Stimulated activated naive CD8-positive, alpha-beta T cell treated with anti-CD3 and anti-CD28 coated beads, Interleukin-15, amount 100 ng/mL, for 72 hours (primary cell): ENCODE data around the gene TPGS2.

ENCODE experiments used
- ATAC-seq: fragments of 150-1000 bp; cut with Tn5 transposase; 2 replicates; pipeline ENCODE4 v1.10.0; 2021; ENCODE audit warnings: mild to moderate bottlenecking, moderate library complexity
- DNase-seq, 2 donors: peaks; one replicate each; pipeline ENCODE4 v3.0.0; 2021 to 2022
- H3K27ac Mint-ChIP-seq, 2 donors: one replicate each; pipeline ENCODE4 v1.8.0; 2022; ENCODE audit warnings: mild to moderate bottlenecking in 2 of 2, mixed read lengths in 2 of 2, moderate library complexity in 2 of 2
- H3K27me3 Mint-ChIP-seq: one replicate; pipeline ENCODE4 v1.8.0; 2022; ENCODE audit warnings: mixed read lengths
- H3K4me1 Mint-ChIP-seq: one replicate; pipeline ENCODE4 v1.8.0; 2022; ENCODE audit warnings: mild to moderate bottlenecking, mixed read lengths
- H3K4me3 Mint-ChIP-seq, 2 donors: one replicate each; pipeline ENCODE4 v1.8.0; 2022; ENCODE audit warnings: mild to moderate bottlenecking in 2 of 2, mixed read lengths in 2 of 2, moderate library complexity in 1 of 2
- H3K9me3 Mint-ChIP-seq, 2 donors: one replicate each; pipeline ENCODE4 v1.8.0; 2022; ENCODE audit warnings: mixed read lengths in 2 of 2

Gene TPGS2

DNA sequence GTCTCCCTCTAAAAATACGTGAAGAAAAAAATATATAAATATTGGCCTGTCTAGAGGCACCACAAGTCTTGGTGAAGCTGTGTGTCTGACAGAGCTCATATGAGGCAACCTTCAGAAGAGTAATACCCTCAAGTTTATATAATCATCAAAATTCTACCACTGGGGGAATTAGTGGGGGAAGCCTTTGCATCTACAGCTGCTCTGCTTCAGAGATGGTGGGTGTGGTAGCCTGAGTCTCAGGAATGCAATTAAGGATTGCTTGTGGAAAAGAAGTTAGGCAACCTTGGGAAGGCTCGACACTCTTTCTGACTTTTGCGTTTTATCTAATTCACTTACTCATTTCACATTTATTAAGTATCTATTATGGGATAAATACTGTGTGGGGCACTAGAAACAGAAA lies 17.4 kb downstream of the TPGS2 start:
- Mint-ChIP-seq H3K27me3 (no peaks in the 10 kb centered on the region), H3K9me3 (no peaks in the 10 kb centered on the region), H3K27ac (peak overlapping the region in 1 of 2 donors; percentile 27), H3K4me3 (no peak overlapping the region), H3K4me1 (peaks cover 6% of the 10 kb centered on the region)
- no peak for DNase-seq
- ATAC-seq = no peak

DNA sequence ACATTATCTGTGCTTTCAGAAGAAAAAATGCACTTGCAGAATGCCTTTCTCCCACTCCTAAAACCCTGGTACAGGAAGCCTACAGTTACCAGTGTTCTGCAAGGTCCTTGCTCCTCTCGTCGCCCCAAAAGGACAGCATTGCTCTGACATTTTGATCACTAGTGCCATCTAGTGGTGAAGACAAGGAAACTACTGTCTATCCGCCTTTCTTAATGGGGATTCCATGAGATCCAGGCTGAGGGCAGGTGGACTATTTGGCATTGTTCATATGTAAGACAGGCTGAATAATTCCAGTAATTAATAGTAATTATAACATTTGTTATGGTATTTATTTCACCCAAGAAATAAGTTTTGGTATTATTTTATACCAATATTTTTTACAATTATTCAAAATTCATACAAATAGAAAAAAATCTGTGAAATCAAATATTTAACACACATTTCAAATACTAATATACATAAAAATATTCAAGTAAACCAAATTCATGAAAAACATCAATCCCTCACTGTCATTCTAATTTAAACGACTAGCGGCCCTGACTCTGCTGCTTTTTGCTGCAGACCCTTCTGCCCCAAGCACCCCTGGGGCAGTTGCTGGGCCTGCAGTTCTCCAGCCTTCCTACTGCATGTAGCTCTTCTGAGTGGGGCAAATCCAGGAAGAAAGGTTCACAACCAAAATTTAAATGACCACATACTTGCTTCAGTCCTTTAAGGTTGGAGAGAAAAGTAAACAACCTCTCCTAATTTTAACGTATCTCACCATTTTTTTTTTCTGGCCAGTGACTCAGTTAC lies 19.0 kb downstream of the TPGS2 start:
- ATAC-seq (peak; percentile 82), DNase-seq (peak; percentile 19 to 20)
- Mint-ChIP-seq H3K4me3 (no peak overlapping the region), H3K27me3 (no peaks in the 10 kb centered on the region), H3K4me1 (peaks cover 6% of the 10 kb centered on the region), H3K27ac (peak overlapping the region in 1 of 2 donors; percentile 48), H3K9me3 (no peaks in the 10 kb centered on the region)

DNA sequence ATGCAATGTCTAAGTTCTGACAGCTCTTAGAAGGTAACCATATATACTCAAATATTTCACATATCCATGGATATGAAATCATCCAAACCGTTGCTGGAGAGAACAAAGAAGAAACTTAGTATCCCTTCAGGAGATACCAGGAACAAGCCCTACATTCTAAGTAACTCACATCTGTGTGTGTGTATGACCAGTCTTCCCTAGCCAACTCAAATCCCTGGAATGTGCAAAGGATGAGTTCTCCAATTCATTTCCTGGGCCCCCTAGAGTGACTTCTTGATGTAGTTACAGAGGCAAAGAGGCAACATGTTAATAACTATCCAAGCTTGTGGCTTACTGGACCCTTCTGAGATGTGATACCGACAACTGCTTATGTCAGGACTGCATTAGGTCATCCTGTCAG lies 20.1 kb downstream of the TPGS2 start:
- H3K4me3 Mint-ChIP-seq = no peak overlapping the region
- no peaks in the 10 kb centered on the region for H3K9me3 Mint-ChIP-seq
- ATAC-seq (no peak), DNase-seq (no peak)
- peaks cover 4% of the 10 kb centered on the region for H3K4me1 Mint-ChIP-seq
- H3K27me3 Mint-ChIP-seq = no peaks in the 10 kb centered on the region
- no peak overlapping the region for H3K27ac Mint-ChIP-seq

DNA sequence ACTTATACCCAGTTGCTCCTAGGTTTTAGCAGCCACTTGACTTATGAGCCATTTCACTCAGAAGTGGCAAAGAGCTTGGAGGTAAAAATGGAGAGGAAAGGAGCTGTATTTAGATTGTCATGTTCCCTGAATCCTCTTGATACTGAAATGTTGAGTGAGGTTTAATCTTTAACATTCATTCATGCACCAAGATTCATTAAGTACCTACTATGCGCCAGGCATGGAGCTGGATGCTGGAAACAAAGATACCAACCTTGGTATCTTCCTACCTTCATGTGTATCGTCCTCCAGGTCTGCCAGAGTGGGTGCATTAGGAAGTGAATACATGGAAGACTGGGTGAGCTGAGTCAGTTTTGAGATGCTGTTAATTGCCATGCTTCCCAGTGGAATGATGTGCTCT lies 23.7 kb downstream of the TPGS2 start:
- no peak overlapping the region for H3K4me3 Mint-ChIP-seq
- ATAC-seq = no peak

DNA sequence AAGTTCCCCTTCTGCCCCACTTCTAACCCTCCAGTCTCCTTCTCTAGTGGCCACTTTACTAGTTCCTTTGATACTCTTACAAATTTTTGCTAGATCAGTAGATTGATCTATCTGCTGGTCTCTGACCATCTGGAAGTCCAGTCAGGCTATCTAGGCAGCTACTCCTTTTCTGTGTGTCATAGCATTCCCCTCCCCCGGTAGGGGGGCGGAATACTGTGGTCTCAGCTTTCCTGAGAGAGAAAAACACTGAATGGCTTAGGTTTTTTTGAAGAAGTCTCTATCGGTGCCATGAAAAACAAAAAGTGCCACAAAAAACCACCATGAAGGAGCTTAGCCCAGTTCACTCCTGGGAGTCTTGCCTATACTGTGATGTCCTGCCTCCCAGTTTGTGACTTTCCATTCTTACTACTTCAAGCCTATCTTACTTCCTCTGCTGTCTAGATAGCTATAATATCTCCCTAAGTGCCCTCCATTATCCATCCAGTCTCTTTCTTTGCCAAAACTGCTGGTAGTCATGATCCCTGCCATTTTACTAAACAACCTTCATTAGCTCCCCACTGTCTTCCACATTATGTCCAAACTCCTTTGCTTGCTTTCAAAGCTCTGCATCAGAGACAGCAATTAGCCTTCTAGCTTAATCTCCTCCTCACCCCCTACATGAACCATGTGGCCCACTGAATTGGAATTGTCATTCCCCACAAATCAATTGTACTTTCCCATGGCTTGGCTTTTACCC lies 29.9 kb downstream of the TPGS2 start:
- H3K27ac Mint-ChIP-seq = peak overlapping the region in 1 of 2 donors; percentile 9
- no peak overlapping the region for H3K4me3 Mint-ChIP-seq
- ATAC-seq = no peak

More for the DNA sequence above, 23.7 kb downstream of the TPGS2 start:
- no peak overlapping the region for H3K27ac Mint-ChIP-seq
- no peaks in the 10 kb centered on the region for H3K4me1 Mint-ChIP-seq
- DNase-seq = no peak
- H3K27me3 Mint-ChIP-seq = no peaks in the 10 kb centered on the region
- H3K9me3 Mint-ChIP-seq = no peaks in the 10 kb centered on the region

DNA sequence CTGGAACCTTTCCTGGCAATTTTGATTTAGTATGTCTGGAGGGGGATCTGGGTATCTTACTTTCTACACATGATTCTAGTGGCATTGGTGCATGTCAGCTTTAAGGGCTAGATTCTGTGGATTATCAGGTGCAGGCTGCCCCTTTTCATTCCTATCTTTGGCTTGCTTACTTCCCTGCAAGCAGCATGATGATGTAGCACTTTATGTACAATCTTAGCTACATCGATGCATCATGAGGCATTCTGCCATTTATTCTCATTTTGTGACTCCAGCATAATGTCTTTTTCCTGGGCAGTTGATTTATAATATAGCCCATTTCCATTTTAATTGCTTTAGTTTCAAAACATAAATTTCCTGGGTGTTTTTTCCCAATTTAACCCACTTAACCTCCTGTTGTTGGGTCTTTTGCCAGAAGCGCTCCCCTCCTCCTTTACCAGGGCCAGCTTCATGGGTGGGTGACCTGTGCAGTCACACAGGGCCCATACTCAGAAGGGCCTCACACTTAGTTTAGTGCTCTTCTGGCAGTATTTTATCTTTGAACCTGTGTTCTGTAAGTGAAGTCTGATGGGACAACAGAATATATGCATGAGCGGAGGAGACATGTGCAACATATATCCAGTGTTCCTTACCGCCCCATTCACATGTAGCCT lies 36.0 kb downstream of the TPGS2 start:
- ATAC-seq = no peak
- no peak overlapping the region for H3K27ac Mint-ChIP-seq
- H3K27me3 Mint-ChIP-seq = no peaks in the 10 kb centered on the region
- no peaks in the 10 kb centered on the region for H3K4me1 Mint-ChIP-seq
- H3K9me3 Mint-ChIP-seq = peaks cover 8 to 22% of the 10 kb centered on the region in 2 donors
- DNase-seq = no peak
- no peak overlapping the region for H3K4me3 Mint-ChIP-seq

More for the DNA sequence above, 29.9 kb downstream of the TPGS2 start:
- Mint-ChIP-seq H3K9me3 (no peaks in the 10 kb centered on the region), H3K27me3 (no peaks in the 10 kb centered on the region), H3K4me1 (no peaks in the 10 kb centered on the region)
- no peak for DNase-seq

DNA sequence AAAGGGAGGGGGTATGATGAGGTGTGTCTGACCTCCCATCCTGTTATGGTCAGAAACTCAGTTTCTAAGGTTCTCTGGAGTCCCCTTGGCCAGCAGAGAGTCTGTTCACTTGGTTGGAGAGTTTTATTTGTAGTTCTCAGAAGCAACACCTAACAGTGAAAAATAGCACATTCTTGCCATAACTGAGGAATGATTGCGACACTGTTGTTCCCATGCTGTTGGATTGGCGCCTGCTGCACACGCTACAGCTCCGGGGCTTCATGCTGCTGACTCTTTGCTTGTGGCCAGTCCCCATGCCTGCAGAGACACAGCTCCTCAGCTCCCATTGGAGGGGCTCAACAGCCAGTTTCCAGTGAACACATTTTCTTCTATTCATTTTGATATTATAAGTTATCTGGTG lies 42.1 kb downstream of the TPGS2 start:
- H3K9me3 Mint-ChIP-seq = peaks cover 8 to 16% of the 10 kb centered on the region in 2 donors
- no peak overlapping the region for H3K27ac Mint-ChIP-seq
- H3K4me1 Mint-ChIP-seq = no peaks in the 10 kb centered on the region
- no peaks in the 10 kb centered on the region for H3K27me3 Mint-ChIP-seq
- no peak overlapping the region for H3K4me3 Mint-ChIP-seq
- no peak for ATAC-seq
- DNase-seq = no peak

DNA sequence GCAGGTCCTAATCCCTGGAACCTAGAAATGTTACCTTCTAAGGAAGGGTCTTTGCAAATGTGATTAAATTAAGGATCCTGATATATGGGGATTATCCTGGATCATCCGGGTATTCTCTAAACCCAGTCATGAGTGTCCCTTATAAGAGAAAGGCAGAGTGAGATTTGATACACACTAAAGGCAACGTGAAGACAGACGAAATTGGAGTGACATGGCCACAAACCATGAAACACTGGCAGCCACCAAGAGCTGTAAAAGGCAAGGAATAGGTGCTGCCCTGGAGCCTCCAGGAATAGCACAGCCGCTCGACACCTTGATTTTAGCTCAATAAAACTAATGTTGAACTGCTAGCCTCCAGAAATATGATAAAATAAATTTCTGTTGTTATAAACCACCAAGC lies 45.0 kb downstream of the TPGS2 start:
- H3K4me3 Mint-ChIP-seq = no peak overlapping the region
- no peaks in the 10 kb centered on the region for H3K27me3 Mint-ChIP-seq
- ATAC-seq (no peak), DNase-seq (no peak)
- H3K9me3 Mint-ChIP-seq = no peaks in the 10 kb centered on the region
- no peak overlapping the region for H3K27ac Mint-ChIP-seq
- H3K4me1 Mint-ChIP-seq = no peaks in the 10 kb centered on the region

DNA sequence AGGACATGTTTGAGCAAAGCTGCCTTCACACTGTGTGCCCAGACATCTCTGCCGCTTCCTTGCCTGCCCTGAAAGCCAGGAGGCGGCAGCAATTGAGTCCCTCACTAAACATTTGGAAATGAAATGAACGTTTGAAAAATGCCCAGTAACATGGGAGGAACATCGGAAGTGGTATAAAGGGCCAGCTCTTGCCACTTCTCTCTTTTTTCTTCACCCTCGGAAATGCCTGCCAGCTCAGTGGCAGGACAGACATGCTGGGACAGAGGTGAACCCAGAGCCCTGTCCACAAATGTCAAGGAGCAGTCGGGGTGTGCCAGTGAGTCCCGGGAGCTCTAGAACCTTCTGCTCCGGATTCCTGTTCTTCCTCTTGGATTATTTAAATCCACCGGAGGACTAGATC lies 46.1 kb downstream of the TPGS2 start:
- DNase-seq (no peak), ATAC-seq (no peak)
- H3K9me3 Mint-ChIP-seq = peaks cover 0 to 6% of the 10 kb centered on the region in 2 donors
- peak overlapping the region in 1 of 2 donors; percentile 10 for H3K27ac Mint-ChIP-seq
- no peaks in the 10 kb centered on the region for H3K4me1 Mint-ChIP-seq
- no peaks in the 10 kb centered on the region for H3K27me3 Mint-ChIP-seq
- no peak overlapping the region for H3K4me3 Mint-ChIP-seq

DNA sequence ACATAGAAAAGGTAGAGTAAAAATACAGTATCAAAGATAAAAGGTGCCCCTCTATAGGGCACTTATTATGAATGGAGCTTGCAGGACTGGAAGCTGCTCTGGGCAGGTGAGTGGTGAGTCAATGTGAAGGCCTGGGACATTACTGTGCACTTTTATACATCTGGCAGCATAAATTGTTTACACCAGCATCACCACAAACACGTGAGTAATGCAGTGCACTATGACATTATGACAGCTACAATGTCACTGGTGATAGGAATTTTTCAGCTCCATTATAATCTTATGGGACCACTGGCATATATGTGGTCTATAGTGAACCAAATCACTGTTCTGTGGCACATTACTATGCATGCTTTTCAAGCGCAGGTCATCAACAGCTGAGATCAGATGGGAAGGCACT lies 48.1 kb downstream of the TPGS2 start:
- no peak overlapping the region for H3K4me3 Mint-ChIP-seq
- no peak for ATAC-seq

DNA sequence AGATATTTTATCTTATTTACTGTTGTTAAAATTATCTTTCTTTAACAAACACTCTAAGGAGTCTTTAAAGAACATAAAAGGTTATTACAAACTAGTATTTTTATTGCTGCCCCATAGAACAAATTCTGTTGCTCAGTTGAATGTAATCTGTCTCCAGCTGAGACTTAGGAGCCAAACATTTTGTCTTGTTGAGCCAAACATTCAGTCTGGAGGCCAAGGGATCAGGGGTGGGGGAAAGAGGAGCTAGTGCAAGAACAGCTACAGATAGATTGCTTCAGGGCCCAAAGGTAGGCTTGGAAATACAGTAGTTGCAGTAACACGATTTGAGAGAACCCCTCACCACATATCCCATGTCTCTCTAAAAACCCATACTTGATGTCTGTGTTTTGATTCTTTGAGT lies 51.2 kb downstream of the TPGS2 start:
- no peak overlapping the region for H3K4me3 Mint-ChIP-seq
- peaks cover 0 to 8% of the 10 kb centered on the region in 2 donors for H3K9me3 Mint-ChIP-seq
- no peak for DNase-seq
- no peaks in the 10 kb centered on the region for H3K27me3 Mint-ChIP-seq
- no peak for ATAC-seq
- no peaks in the 10 kb centered on the region for H3K4me1 Mint-ChIP-seq
- H3K27ac Mint-ChIP-seq = no peak overlapping the region

More for the DNA sequence above, 48.1 kb downstream of the TPGS2 start:
- Mint-ChIP-seq H3K4me1 (no peaks in the 10 kb centered on the region), H3K27me3 (no peaks in the 10 kb centered on the region), H3K9me3 (peaks cover 0 to 8% of the 10 kb centered on the region in 2 donors), H3K27ac (no peak overlapping the region)
- DNase-seq = no peak

DNA sequence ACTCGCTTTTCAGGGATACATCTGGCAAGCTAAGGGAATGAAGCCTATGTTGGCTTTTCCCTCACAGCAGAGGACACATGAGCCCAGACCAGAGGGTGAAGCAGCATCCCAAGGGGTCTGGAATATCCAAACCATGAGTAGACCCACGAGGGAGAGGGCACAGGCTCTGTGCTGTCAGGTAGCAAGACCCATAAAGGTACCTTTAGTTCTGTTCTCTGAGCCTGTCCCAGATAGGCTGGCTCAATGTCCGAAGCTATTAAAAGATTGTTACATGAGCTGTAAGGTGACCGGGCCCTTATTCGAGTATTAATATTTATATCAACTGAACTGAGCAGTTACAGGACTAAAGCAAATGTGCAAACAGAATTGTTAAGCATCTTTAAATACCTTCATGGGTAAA lies 52.2 kb downstream of the TPGS2 start:
- ATAC-seq (no peak), DNase-seq (no peak)
- Mint-ChIP-seq H3K4me1 (peaks cover 1% of the 10 kb centered on the region), H3K27me3 (peaks cover 2% of the 10 kb centered on the region), H3K9me3 (peaks cover 0 to 8% of the 10 kb centered on the region in 2 donors), H3K27ac (no peak overlapping the region), H3K4me3 (no peak overlapping the region)

DNA sequence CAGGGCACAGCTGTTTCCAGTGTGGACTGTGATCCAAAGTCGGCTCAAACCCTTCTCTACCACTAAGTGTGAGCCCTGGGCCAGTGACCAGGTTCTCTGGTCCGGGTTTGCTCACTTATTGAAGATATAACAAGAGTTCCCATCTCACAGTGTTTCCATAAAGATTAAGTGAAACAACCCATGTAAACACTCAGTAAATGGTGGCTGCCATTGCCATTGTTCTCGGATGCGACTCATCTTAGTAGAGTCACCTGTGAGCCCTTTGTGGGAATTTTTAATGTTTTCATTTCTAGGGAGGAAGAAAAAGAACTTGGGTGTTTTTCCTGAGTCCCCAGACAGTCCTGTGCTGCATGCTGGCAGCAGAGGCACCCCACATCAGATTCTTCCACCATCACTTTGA lies 53.4 kb downstream of the TPGS2 start:
- Mint-ChIP-seq H3K27me3 (peaks cover 7% of the 10 kb centered on the region), H3K9me3 (peaks cover 0 to 8% of the 10 kb centered on the region in 2 donors), H3K4me1 (peaks cover 9% of the 10 kb centered on the region), H3K27ac (no peak overlapping the region), H3K4me3 (no peak overlapping the region)
- DNase-seq (no peak), ATAC-seq (no peak)

DNA sequence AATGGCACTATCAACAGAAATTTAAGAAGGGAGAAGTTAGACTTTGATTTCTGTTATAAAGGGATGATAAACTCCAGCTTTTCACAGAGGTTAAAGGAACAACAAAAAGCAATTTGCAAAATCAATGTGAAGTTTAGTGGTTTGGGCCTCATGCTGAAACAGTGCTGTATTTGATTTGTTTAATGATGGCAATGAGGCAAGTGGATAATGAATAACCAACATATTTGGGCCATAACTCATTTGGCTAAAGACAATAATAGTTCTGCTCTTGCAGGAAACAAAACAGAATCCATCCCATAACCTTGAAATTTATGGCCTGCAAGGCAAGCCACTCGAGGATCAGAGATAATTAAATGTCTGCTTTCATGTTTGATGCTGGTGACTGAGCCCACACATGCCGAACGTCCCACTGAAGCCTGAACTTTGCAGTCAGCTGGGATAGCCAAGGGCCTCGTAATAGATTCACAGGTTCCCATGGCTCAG lies 56.5 kb downstream of the TPGS2 start:
- H3K4me1 Mint-ChIP-seq = peaks cover 9% of the 10 kb centered on the region
- no peak overlapping the region for H3K27ac Mint-ChIP-seq
- H3K27me3 Mint-ChIP-seq = peaks cover 7% of the 10 kb centered on the region
- no peak overlapping the region for H3K4me3 Mint-ChIP-seq
- DNase-seq (no peak), ATAC-seq (no peak)
- no peaks in the 10 kb centered on the region for H3K9me3 Mint-ChIP-seq

DNA sequence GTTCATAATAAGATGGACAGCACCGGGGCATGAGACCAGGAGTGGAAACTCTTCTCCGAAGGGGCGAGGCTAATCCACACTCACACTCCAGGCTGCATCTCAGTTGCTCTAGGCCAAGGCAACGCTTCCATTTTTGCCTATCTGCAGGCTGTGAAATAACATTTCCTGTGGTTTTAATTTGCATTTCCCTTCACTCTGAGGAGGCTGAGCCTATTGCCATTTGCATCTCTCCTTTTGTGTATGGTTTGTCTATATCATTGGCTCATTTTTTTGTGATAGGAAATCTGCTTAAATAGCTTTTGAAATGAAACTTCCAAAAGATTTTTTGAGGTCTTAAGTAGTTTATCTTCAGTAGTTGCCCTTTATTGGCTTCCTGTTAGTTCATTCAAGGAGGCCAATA lies 57.6 kb downstream of the TPGS2 start:
- Mint-ChIP-seq H3K4me1 (peaks cover 9% of the 10 kb centered on the region), H3K27me3 (peaks cover 7% of the 10 kb centered on the region), H3K4me3 (no peak overlapping the region), H3K27ac (no peak overlapping the region), H3K9me3 (no peaks in the 10 kb centered on the region)
- DNase-seq (no peak), ATAC-seq (no peak)
